ENCODE measurements around the gene VSIG10L2.
A peak's percentile ranks its signal among the peaks of the same experiment; 100 is the strongest.
"Not testable (repeated sequence)": the region's sequence is repeated elsewhere in the genome, so short reads cannot be mapped to it uniquely, and the experiment has no call there.

VSIG10L2 gene

DNA sequence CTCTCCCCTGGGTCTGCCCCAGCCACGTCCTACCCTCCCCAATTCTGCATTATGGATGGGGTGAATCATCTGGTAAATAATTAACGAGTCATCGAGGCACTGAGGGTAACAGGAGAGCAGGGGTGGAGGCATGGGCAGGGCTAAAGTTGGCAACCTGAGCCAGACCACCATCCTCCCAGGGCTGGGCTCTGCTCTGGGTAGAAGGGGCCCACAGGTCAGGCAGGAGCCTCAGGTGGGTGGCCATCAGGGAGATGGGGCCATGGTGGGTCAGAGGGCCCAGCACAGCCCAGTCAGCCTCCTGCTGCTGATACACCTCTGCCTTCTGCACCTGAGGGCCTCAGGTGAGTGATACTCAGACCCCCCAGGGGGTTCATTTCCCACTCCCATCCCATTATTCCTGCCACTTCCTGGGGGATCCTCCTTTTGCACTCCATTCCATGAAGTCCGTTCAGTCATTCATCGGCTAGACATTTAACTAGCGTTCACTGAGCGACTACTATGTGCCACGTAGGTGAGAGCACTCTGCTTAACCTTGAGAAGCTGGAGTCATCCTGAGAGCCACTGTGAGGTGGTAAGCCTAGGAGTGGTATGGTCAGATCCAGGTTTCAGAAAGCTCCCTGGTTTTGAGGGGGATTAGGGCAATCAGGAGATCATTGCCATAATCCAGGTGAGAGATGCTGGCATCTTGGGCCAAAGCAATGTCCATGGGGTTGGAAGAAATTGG is at the start of gene VSIG10L2:
Gene VSIG10L2 (plus strand): TSS at position 248 of the 724 bp plus-strand sequence. CDS start 12 bp downstream, at position 260.
- no peak for DNase-seq

DNA sequence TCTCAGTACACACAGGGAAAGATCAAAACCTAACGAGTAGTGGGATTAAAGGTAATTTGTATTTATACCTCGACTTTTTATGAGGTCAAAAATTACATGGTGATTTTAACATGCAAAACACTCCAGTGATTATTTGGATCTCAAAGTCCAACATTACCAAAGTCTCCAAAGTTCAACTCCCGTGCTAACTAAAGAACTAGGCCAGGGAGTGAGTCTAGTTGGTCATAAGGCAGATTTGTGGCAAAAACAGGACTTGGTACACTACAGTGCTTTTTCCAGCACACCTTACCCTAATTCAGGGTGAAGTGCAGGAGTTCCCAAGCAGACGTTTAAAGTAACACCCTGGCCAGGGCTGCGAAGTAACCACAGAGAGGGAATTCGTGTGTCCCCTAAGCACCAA is 44.0 kb upstream of the VSIG10L2 start:
- no peak for DNase-seq

DNA sequence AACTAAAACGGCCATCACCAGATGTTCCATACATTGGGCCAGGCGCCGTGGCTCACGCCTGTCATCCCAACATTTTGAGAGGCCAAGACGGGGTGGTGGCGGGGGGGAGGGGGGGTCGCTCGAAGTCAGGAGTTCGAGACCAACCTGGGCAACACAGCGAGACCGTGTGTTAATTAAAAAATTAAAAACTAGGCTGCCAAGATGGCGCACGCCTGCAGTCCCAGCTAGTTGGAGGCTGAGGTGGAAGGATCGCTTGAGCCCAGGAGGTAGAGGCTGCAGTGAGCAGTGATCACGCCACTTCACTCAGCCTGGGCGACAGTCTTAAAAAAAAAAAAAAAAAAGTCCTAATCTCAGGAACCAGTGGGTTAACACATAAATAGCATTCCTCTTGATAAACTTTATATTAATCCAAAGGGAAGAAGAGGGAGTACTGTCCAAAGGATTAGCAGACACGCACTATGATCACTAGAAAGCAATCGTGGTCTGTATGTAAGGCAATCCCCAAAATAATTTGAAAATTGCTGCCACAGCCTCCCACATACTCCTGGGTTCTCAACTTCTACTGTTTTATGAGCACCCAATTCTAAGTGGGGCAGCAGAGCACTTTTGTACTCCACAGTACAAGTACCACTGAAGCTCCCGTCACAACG is 43.4 kb upstream of the VSIG10L2 start:
- DNase-seq = no peak

DNA sequence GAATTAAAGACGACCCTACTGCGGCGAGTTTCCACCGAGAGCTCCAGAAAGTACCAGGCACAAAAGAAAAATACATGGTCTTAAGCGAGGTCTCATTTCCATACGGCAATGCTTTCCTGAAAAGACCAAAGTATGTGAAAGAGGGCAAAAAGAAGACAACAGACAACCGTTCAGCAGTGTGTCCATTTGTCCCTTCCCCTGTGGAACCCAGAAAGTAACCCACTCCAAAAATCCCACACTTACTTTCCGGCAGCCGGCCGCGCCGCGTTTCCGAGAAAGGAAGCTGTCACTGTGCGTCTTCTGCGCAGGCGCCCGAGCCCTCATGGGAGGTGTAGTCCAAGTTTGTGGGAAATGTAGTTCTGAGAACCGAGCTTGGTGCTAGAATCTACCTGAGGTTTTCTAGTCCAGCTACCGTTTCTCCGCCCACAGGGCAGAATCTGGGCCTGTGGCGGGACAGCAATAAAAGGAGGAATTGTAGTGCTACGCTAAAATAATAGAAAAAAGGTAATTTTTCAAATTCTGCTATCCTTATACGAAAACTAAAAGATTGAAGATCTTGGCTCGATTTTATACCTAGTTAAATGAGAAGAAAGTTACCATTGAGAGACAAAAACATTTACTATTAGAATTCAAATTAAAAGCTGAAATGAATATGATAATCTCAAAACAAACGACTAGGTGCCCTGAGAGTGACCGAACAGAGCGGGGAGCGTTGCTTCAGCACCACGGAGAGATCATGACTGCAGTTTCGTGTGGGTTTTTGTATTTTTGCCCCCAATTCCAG is 42.7 kb upstream of the VSIG10L2 start, which contains the start of gene PUS3:
Gene PUS3 (minus strand): TSS at position 280 of the 784 bp plus-strand sequence. CDS start 6,922 bp downstream, outside the sequence.
- peak; percentile 92 for DNase-seq

DNA sequence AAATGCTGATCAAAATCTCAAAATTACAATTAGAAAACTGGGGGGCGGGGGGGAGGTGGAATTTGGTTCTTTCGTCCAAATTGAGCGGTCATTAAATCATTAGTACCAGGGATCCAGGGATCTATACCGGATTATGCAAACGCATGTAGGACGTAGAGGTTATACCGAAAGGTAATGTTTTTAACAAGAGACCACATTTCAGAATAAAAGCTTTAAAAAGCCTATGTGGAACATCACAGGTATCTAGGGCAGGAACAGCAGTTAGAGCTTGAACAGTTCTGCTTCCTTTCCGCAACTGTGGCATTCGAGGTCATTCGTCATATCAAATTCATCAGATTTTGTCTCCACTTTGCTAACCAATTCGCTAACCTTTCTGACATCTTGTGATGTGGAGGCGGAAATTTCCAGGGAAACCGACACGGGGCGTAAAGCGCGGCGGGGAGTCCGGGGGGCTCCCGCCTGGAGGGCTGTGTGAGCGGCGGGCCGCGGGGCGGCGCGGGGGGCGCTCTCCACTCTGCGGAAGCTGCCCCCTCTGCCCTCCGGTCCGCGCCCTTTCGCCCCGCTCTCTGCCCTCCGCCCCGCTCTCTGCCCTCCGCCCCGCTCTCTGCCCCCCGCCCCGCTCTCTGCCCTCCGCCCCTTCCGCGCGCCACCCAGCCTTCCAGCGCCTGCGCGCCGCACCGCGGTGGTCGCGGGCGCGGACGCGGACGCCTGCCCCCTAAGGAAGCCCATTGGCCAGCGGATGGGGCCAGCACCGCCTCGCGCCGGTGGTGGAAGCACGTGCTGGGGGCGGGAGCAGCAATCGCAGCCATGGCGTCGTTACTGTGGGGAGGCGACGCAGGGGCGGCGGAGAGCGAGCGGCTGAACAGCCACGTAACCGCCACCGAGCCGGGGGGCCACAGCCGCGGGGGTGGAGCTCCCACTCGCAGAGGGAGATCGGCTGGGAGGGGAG is 41.9 kb upstream of the VSIG10L2 start, which contains the start of gene DDX25:
Gene DDX25 (plus strand): TSS at position 798 of the 949 bp plus-strand sequence. CDS start 10 bp downstream, at position 808.
- peak; percentile 17 for DNase-seq

DNA sequence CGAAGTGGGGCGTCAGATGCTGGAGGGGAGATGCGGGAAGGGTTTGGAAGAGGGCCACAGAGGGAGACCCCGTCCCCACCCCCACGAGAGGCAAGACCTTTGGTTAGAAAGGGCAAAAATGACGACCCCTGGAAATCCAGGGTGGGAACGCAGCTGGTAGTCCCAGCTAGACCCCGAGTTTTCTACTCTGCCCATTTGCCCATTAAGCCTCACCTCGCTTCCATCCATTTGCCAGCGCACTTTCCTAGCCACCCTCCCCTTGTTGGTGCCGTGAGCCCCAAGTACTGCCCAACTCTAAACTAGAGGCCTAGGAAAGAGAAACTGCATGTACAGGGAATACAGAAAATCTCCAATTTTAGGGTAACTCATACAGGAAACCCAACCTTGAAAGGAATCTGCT is 41.2 kb upstream of the VSIG10L2 start:
- no peak for DNase-seq

DNA sequence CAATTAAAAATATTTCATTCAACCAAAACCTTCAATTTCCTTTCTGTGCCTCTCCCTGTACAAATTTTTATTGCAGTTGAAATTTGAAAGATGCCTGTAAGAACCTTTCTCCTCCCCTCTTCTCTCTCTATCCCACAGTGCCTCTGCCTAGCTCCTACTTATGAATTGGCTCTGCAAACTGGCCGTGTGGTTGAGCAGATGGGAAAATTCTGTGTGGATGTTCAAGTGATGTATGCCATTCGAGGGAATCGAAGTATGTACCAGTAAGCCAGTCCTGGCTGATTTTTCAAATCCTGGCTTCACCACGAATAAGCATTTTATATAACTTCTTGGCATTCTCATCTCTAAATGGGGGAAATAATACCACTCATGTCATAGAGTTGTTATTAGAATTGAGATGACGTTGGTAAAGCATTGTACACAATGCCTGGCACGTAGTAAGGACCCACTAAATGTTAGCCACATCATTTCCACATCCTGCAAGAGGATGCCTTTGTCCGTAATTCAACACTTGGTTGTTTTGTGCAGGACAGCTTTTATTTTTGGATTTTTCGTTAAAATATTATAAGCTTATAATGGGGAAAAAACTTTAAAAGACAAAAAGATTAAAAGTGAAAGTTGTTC is 35.5 kb upstream of the VSIG10L2 start:
- DNase-seq = no peak

DNA sequence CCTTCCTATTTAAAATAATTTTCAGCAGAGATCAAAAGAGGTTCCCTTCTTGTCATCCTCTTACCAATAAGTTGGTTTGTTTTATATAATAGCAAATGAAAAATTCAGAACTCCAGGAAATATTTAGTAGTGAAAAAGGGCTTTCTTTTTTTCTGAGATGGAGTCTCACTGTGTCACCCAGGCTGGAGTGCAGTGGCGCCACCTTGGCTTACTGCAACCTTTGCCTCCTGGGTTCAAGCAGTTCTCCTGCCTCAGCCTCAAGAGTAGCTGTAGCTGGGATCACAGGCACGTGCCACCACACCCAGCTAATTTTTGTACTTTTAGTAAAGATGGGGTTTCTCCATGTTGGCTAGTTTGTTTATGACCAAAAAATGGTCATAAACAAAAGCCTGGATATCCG is 31.2 kb upstream of the VSIG10L2 start:
- not testable (repeated sequence) for DNase-seq

DNA sequence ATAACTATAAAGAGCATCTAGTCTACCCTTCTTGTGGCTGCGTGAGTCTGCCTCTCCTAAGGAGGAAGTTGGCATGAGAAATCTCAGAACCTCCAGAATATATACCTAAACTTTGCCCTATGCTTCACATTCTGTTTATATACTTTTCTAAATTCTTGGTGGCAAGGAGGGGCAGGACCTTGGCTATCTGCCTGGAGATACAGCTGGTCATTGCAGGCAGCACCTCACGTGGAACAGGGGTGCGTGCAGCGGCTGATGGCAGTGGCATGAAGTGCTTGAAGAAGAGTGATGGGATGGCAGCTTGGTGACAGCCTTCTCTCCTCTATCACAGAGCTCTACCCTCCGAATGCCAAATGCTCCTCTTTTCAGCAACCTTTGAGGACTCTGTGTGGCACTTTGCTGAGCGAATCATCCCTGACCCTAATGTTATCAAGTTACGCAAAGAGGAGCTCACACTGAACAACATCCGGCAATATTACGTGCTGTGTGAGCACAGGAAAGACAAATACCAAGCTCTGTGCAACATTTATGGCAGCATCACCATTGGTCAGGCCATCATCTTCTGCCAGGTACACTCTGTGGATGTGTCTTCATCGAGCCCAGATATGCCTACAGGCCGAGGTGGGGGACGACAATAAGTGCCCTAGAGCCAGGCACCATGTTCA is 29.0 kb upstream of the VSIG10L2 start:
- DNase-seq = no peak

DNA sequence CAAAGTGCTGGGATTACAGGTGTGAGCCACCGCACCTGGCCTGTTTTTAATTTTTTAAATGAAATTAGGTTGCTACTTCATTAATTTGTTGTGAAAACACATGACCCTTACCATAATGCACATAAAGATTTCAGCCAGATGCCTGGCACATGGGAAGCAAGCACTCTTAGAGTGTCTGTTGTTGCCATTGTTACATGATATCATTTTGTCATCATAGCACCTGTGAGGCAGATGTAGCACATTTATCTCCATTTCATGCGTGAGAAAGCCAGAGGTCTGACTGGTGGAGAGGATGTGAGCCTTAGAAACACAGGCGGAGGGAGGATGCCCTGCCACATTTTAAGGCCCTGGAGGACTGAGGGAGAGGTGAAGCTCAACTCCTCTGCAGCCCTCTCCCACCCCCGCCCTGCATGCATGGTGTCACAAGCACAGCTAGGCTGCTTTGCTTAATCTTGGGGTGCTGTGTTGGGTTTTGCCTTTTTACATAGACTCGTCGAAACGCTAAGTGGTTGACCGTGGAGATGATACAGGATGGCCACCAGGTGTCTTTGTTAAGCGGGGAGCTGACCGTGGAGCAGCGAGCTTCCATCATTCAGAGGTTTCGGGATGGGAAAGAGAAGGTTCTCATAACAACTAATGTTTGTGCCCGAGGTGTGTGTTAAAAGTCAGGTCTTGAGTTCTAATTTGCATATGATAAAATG is 27.6 kb upstream of the VSIG10L2 start:
- DNase-seq = no peak

DNA sequence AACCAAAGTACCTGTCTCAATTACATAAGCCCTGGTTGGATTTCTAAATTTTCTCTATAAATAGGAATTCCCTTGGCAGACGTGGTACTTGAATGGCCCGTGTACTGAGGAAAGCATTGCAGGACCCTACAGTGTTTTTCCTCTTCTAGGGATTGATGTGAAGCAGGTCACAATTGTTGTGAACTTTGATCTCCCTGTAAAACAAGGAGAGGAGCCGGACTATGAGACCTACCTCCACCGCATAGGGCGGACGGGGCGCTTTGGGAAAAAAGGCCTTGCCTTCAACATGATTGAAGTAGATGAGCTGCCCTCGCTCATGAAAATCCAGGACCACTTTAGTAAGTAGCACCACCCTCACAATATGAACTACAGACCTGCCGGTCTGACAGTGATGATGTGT is 24.8 kb upstream of the VSIG10L2 start:
- DNase-seq = no peak

DNA sequence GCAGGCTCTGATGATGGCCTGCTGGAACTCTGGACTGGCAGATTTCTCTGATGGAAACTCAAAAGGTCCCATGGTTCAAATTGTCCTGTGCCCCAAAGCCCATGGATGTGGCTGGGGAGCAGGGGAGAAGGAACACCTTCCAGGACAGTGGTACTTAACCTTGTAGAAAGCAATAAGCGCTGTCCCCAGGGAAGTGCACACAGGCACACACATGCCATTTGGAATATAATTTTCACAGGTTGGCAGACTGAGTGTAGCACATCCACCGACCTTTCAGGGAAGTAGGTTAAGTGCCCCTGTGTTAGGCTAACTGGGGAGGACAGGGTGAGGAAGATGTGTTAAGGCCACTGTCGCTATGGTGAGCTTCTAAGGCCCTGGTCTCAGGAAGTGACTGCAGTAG is 23.7 kb upstream of the VSIG10L2 start:
- DNase-seq = no peak

DNA sequence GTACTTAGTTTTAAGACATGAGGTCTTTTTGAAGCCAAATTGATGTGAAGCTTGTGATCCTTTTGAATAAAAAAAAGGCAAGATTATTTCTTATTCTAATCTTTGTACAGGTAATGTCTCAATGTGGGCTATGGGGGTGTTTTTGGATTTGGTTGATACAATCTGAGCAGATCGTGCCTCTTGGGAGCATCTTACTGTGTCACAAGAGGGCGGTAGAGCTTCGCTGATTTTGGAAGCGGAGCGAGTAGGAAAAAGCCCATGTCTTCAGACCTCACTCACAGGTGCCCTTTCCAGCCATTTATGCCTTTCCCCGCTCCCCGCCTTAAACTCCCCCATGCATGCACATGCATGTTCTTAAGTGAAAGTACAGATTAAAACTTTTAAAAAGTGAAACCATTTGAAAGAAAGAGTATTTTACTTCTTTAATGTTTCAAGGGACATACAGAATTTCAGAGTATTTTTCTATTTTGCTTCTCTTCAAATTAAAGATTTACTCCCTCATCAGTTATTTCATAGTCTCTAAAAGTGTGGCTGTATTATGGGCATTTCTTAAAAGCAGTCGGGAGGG is 22.7 kb upstream of the VSIG10L2 start:
- peak; percentile 43 for DNase-seq

DNA sequence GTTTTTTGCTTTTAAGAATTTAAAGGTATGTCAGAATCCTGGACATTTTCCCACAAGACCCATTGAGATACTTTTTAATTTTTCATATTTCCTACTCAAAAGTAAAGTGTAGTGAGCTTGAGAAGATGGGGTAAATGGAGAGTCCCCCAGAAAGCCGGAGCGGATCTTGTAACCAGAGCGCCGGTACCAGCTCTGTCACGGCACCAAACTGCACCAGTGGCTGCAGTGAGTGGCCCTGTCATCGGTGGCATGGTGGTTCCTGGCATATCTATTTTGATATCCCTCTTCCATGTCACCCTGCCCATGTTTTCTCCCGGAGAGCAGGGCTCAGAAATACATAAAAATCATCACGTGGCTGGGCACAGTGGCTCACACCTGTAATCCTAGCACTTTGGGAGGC is 22.2 kb upstream of the VSIG10L2 start:
- no peak for DNase-seq

DNA sequence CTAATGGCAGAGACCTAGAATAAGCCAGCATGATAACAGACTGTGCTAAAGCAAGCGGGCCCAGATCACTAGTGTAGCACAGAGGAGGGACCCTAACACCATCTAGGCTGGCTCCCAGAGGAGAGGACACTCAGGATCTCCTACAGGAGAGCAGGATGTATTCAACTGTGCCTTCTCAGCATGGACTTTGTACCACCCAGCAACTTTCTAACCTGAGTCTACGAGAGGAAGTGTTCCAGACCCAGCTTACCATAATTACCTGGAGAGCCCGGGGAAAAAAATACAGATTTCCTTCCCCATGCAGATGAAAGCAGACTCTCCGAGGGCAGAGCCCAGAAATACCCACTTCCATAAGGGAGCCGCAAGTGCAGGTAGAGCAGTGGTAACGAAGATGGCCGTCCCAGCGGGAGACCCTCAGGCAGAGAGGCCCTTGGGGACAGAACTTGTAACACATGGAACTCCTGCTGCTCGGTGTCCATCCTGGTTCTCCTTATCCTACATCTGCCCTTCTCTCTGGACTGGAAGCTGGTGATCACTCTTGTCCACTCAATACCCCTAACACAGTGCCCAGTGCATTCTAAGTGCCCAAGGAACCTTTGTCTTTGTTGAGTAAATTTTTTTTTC is 21.3 kb upstream of the VSIG10L2 start:
- no peak for DNase-seq

DNA sequence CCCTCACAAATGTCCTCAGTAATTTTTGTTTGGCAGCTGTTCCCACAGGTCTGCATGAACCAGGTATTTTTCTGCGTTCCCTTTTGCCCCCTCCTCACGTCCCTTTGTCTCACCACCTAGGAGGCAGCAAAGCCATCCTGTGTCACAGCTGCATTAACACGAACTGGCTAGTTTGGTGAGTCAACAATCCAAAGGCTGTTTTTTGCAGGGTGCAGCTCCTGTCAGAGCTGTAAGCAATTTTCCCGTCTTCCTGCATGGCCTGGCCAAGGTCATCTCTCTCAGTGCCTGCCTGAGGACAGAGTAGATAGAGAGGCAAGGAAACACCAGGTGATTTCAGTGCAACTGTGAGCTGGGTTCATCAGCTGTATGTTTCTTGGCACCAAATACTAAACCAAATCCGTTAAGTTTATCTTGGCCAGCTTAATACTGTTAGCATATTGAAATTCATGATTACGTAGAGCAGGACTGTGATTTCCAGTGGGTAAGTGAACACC is 20.6 kb upstream of the VSIG10L2 start:
- DNase-seq = no peak

DNA sequence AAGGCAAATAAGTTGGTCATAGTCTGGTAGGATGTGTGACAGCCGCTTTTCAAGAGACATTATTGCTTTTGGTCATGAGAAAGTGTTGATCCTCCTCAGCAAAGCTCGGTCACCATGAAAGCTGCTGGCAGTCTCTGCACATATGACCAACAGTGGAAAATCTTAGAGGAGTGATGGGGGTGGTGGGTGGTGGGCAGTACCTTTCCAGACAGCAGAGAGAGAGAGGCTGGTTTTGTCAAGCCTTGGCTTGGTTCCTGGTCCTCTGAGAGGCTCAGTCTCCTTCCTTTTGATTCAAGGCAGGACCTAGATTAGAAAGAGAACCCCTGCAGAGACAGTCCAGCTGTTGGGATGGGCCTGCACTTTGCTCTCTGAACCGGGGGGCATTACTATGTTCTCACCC is 20.0 kb upstream of the VSIG10L2 start:
- no peak for DNase-seq

DNA sequence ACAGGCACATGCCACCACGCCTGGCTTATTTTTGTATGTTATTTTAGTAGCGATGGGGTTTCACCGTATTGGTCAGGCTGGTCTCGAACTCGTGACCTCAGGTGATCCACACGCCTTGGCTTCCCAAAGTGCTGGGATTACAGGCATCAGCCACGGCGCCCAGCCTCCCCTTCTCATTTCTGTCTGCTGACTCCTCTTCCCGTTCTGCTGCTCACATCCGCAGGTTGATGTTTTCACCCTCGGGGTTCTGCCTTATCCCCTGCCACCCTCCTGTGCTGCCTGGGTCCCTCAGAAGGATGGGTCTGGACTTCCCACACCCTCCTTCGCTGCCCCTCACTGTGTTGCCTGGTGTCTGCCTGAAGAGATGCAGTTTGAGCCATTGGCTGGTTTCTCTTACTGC is 19.2 kb upstream of the VSIG10L2 start:
- no peak for DNase-seq

DNA sequence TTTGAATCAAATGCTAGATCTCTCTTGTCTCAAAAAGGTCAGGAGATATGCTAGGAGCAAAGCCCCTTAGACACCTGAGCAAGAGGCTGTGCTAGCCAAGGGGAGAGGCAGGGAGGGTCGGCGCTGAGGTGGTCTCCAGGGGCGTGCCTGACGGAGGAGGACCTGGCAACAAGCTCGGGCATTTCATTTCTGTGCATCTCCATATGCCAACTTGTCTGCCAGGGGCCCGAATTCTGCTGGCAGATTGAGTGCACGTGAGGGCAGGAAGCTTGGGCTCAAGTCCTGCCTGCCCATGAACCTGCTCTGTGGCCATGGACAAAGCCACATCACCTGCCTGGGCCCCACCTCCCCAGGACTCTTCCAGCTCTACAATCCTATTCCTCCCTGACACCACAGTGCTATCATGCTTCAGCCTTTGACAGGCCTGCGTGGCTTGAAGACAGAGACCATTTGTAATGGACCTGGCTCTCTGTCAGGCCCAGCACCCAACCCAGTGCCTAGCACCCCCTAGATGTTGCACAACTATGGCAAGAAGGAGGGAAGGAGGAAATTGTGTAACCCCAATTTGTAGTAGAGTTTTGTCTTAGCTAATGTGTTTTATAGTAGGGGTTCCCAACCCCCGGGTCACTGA is 16.3 kb upstream of the VSIG10L2 start:
- DNase-seq = no peak

Measured in stimulated activated CD4-positive, alpha-beta T cell treated with anti-CD3 and anti-CD28 coated beads, Interleukin-4, amount 100 ng/mL, for 1 hour (primary cell).